NOMO-1 treated with DMSO at 0.1 percent for 48 hours (cell line): Measurements from ENCODE around the gene FEZF2.

Source experiments
- DNase-seq: peaks from one replicate; lab custom pipeline; 2025; ENCODE audit not compliant: unreplicated experiment; lab: John Stamatoyannopoulos, UW

The FEZF2 gene

GRCh38 chr3:62332835-62333244, 40.5 kb downstream of the FEZF2 start:
- no peak for DNase-seq

GRCh38 chr3:62332017-62332416, 41.3 kb downstream of the FEZF2 start:
- no peak for DNase-seq

- peak; percentile 11 for DNase-seq
Measured at GRCh38 chr3:62329971-62330370, 43.4 kb downstream of the FEZF2 start.

GRCh38 chr3:62325896-62326295, 47.5 kb downstream of the FEZF2 start:
- DNase-seq, result no peak

- DNase-seq, result no peak
Measured at GRCh38 chr3:62323241-62323640, 50.1 kb downstream of the FEZF2 start.
